SK-N-SH (cell line): ENCODE measurements around the gene GPRIN3. TPM values are rescaled to one million over a fixed set of nuclear protein-coding genes. Genes with fewer than 3 reads are reported as not detected.

ENCODE experiments used
- CTCF ChIA-PET: fragments of 300-600, 350-600 bp; formaldehyde crosslinking; extraction: SDS; loops from one replicate; lab custom pipeline; 2021; lab: Yijun Ruan, JAX
- POLR2A ChIA-PET: fragments of 350-600 bp; sonication (Branson Sonifier 250); formaldehyde crosslinking; extraction: SDS; loops from one replicate; lab custom pipeline; 2020; ENCODE audit warnings: antibody characterized with exemption, inconsistent platforms; lab: Yijun Ruan, JAX
- DNase-seq: peaks from one replicate; pipeline ENCODE4 v3.0.0; 2012
- H2AFZ ChIP-seq: fragments of 200-600 bp; sonication (generic); 2 replicates; pipeline ENCODE4 v1.8.1; 2016; ENCODE audit warnings: antibody characterized with exemption, mild to moderate bottlenecking, low read depth
- H3F3A ChIP-seq: fragments of 200-600 bp; sonication (generic); replicated peaks from 2 replicates; pipeline ENCODE3; 2016; ENCODE audit warnings: antibody characterized with exemption, mild to moderate bottlenecking; ENCODE audit not compliant: insufficient read depth
- H3K27ac ChIP-seq, 2 experiments: fragments of 200-500 bp in 1 of 2; fragments of 200-600 bp in 1 of 2; sonication (Bioruptor generic) in 1 of 2; sonication (generic), shearing (Covaris generic) in 1 of 2; 2 replicates each; pipeline versions ENCODE4 v1.5.1 to v1.6.1; 2014 to 2016; ENCODE audit warnings: low read depth in 2 of 2, inconsistent platforms in 1 of 2, low read length in 1 of 2, mild to moderate bottlenecking in 1 of 2, mixed read lengths in 1 of 2
- H3K27me3 ChIP-seq: fragments of 200-600 bp; sonication (generic), shearing (Covaris generic); 2 replicates; pipeline ENCODE4 v1.6.1; 2016; ENCODE audit warnings: mixed run types; ENCODE audit not compliant: insufficient read depth
- H3K36me3 ChIP-seq, 2 experiments: fragments of 200-500 bp in 1 of 2; fragments of 200-600 bp in 1 of 2; sonication (Bioruptor generic) in 1 of 2; sonication (generic) in 1 of 2; replicated peaks in 1 of 2; 2 replicates each; pipeline versions ENCODE3 to v1.5.1; 2014 to 2016; ENCODE audit warnings: low read length in 1 of 2, mild to moderate bottlenecking in 1 of 2; ENCODE audit not compliant: insufficient read depth in 2 of 2, control insufficient read depth in 1 of 2
- H3K4me1 ChIP-seq, 2 experiments: fragments of 200-500 bp in 1 of 2; fragments of 200-600 bp in 1 of 2; sonication (Bioruptor generic) in 1 of 2; sonication (generic), shearing (Covaris generic) in 1 of 2; 2 replicates each; pipeline versions ENCODE4 v1.5.1 to v1.6.1; 2014 to 2016; ENCODE audit warnings: low read depth in 1 of 2, low read length in 1 of 2, mixed run types in 1 of 2; ENCODE audit not compliant: insufficient read depth in 2 of 2, control insufficient read depth in 1 of 2
- H3K4me2 ChIP-seq: fragments of 200-600 bp; sonication (generic), shearing (Covaris generic); 2 replicates; pipeline ENCODE4 v1.6.1; 2017; ENCODE audit warnings: mixed run types
- H3K4me3 ChIP-seq, 2 experiments: fragments of 200-500 bp in 1 of 2; fragments of 200-600 bp in 1 of 2; sonication (Bioruptor generic) in 1 of 2; sonication (generic), shearing (Covaris generic) in 1 of 2; 2 replicates each; pipeline versions ENCODE4 v1.5.1 to v1.8.1; 2014 to 2016; ENCODE audit warnings: low read depth in 2 of 2, inconsistent platforms in 1 of 2, low read length in 1 of 2, mild to moderate bottlenecking in 1 of 2, mixed read lengths in 1 of 2, moderate library complexity in 1 of 2
- H3K79me2 ChIP-seq: fragments of 200-600 bp; sonication (generic); 2 replicates; pipeline ENCODE4 v1.8.1; 2017; ENCODE audit warnings: mild to moderate bottlenecking; ENCODE audit not compliant: insufficient read depth
- H3K9ac ChIP-seq: fragments of 200-600 bp; sonication (generic); 2 replicates; pipeline ENCODE4 v1.6.1; 2017; ENCODE audit warnings: mixed run types
- H3K9me2 ChIP-seq: fragments of 200-600 bp; sonication (generic); 2 replicates; pipeline ENCODE4 v1.6.1; 2017; ENCODE audit warnings: mixed run types
- H3K9me3 ChIP-seq: fragments of 200-600 bp; sonication (generic); 2 replicates; pipeline ENCODE4 v1.6.1; 2017; ENCODE audit warnings: mixed run types, mild to moderate bottlenecking, moderate library complexity
- H4K20me1 ChIP-seq: fragments of 200-600 bp; sonication (generic); 2 replicates; pipeline ENCODE4 v1.6.1; 2017; ENCODE audit warnings: mild to moderate bottlenecking, mixed run types; ENCODE audit not compliant: insufficient read depth
- CHD2 ChIP-seq: fragments of 150-350 bp; IDR thresholded peaks from 2 replicates; pipeline ENCODE4 v1.6.1; 2018; ENCODE audit warnings: low read length; ENCODE audit not compliant: partially characterized antibody
- ELF1 ChIP-seq: IDR thresholded peaks from 2 replicates; pipeline ENCODE4 v1.4.0; 2012
- EP300 ChIP-seq, 2 experiments: IDR thresholded peaks; 2 replicates each; pipeline versions ENCODE4 v1.4.0 to v1.6.1; 2012; ENCODE audit warnings: borderline replicate concordance in 1 of 2, low read depth in 1 of 2, low read length in 1 of 2
- EZH2phosphoT487 ChIP-seq: fragments of 200-600 bp; sonication (generic); IDR thresholded peaks from 2 replicates; pipeline ENCODE4 v1.6.1; 2017; ENCODE audit warnings: low read depth, mixed run types, mild to moderate bottlenecking, antibody characterized with exemption, moderate library complexity, borderline replicate concordance
- FOXJ3 ChIP-seq: sonication (generic); formaldehyde crosslinking; IDR thresholded peaks from 2 replicates; pipeline ENCODE4 v1.5.1; 2020; ENCODE audit warnings: mild to moderate bottlenecking, missing genetic modification reagents
- FOXM1 ChIP-seq: IDR thresholded peaks from 2 replicates; pipeline ENCODE4 v1.4.0; 2012; ENCODE audit warnings: low read depth, mild to moderate bottlenecking
- GABPA ChIP-seq: IDR thresholded peaks from 2 replicates; pipeline ENCODE4 v1.4.0; 2012; ENCODE audit warnings: low read depth, mild to moderate bottlenecking
- JUND ChIP-seq: IDR thresholded peaks from 2 replicates; pipeline ENCODE4 v1.4.0; 2012
- NFIC ChIP-seq: IDR thresholded peaks from 2 replicates; pipeline ENCODE4 v1.4.0; 2012; ENCODE audit warnings: borderline replicate concordance
- NRF1 ChIP-seq: IDR thresholded peaks from 2 replicates; pipeline ENCODE4 v1.6.1; 2012; ENCODE audit warnings: low read depth, mild to moderate bottlenecking, low read length
- RXRA ChIP-seq: IDR thresholded peaks from 2 replicates; pipeline ENCODE4 v1.4.0; 2012; ENCODE audit warnings: low read depth, mild to moderate bottlenecking, borderline replicate concordance
- SMC3 ChIP-seq: IDR thresholded peaks from 2 replicates; pipeline ENCODE4 v1.6.1; 2012; ENCODE audit warnings: low read depth, low read length, improper control_type of control experiment
- TAF1 ChIP-seq: IDR thresholded peaks from 2 replicates; pipeline ENCODE4 v1.6.1; 2012; ENCODE audit warnings: low read depth, mild to moderate bottlenecking, low read length, moderate library complexity, borderline replicate concordance
- TCF12 ChIP-seq: IDR thresholded peaks from 2 replicates; pipeline ENCODE4 v1.4.0; 2012
- TEAD4 ChIP-seq: IDR thresholded peaks from 2 replicates; pipeline ENCODE4 v1.4.0; 2012; ENCODE audit warnings: mild to moderate bottlenecking, borderline replicate concordance; ENCODE audit not compliant: insufficient read depth
- YY1 ChIP-seq: IDR thresholded peaks from 2 replicates; pipeline ENCODE4 v1.4.0; 2012; ENCODE audit warnings: low read depth, mild to moderate bottlenecking
- WGBS: methylation state at CpG from one replicate; pipeline ENCODE4 v1.1.6; 2017; ENCODE audit warnings: low lambda C conversion rate; 5-methylcytosine and 5-hydroxymethylcytosine counted together
- polyA plus RNA-seq, 3 experiments: library from polyadenylated mRNA; depleted of rRNA; stranded (reverse); fragments of >200 nt; gene quantifications; 2 replicates each; pipeline ENCODE4 v1.2.3, GENCODE V29; 2012
- TF ChIP-seq, protein P1 (sequence below): fragments of 150-350 bp; IDR thresholded peaks from 2 replicates; pipeline ENCODE4 v1.6.1; 2017; ENCODE audit warnings: antibody characterized with exemption, low read length, low read depth, borderline replicate concordance
- TF ChIP-seq, protein P2 (sequence below): IDR thresholded peaks from 2 replicates; pipeline ENCODE4; 2012
- TF ChIP-seq, protein P3 (sequence below): fragments of 150-350 bp; IDR thresholded peaks from 2 replicates; pipeline ENCODE4 v1.6.1; 2016; ENCODE audit warnings: mild to moderate bottlenecking, low read depth, low read length
- TF ChIP-seq, protein P4 (sequence below): fragments of 200-600 bp; sonication (generic); IDR thresholded peaks from 2 replicates; pipeline ENCODE4 v1.6.1; 2017; ENCODE audit warnings: antibody characterized with exemption, mild to moderate bottlenecking, moderate library complexity
- TF ChIP-seq, protein P5 (sequence below): IDR thresholded peaks from 2 replicates; pipeline ENCODE4 v1.4.0; 2012; ENCODE audit warnings: low read depth

The GPRIN3 gene
- polyA plus RNA-seq, 1 of the 3 experiments (the other 2 are of a cell fraction), result not detected

DNA sequence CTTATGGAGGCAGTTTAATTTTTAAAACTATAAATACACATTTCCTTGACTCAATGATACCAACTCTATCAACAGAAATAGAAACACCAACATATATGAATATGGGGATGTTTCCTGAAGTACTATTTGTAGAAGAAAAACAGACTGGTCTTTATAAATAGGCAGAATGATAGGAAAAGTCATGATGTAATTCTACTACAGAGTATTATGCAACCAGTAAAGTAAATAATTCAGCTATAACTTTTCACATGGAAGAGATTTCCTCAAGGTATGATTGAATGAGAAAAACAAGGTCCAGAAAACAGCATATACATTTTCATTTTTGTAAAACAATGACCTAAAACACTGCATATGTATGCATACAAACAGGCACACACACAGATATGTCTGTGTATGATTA lies 56.2 kb downstream of the GPRIN3 start (continued):
- TF ChIP-seq, protein P1, sequence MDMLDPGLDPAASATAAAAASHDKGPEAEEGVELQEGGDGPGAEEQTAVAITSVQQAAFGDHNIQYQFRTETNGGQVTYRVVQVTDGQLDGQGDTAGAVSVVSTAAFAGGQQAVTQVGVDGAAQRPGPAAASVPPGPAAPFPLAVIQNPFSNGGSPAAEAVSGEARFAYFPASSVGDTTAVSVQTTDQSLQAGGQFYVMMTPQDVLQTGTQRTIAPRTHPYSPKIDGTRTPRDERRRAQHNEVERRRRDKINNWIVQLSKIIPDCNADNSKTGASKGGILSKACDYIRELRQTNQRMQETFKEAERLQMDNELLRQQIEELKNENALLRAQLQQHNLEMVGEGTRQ, result no peak

DNA sequence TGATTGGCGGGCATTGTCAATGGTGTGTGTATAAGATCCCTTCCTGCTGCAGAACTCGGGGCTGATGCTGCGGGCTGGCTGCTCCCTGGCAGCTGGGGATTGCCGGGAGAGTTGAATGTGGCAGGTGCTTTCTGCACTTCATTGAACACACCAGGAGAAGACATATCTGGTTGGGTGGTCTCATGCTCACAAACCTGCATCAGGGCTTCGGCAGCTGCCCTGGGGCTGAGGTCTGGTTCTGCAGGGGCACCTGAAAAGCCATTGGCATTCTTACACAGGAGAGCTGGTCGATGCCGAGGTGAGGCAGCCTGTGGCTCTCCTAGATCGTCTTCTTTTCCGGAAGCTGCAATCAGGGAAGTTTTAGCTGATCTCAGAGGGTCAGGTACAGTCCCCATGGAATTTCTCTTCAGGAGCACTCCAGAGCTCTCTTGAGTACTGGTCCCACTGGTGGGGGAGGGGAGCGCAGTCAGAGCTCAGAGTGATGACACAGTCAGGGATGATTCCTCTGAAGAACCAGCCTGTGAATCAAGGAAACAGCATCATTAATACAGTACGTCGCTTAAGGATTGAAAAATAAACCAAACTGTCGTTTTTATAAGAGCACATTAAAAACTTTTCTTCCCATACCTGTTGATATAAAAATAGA lies 57.8 kb downstream of the GPRIN3 start:
- POLR2A ChIA-PET, result no interaction called here
- CTCF ChIA-PET, result interaction anchor here (0.7 to 5.1 kb wide), 2 partner anchors 24 to 26 kb away, joined by 4 to 26 read pairs; no protein-coding TSS in a partner anchor

More for the DNA sequence above, 57.8 kb downstream of the GPRIN3 start:
- no peak overlapping the region for H3K9ac ChIP-seq
- no peaks in the 10 kb centered on the region for H3K9me2 ChIP-seq
- no peak overlapping the region for H3K4me3 ChIP-seq
- no peaks in the 10 kb centered on the region for H3K27me3 ChIP-seq
- H4K20me1 ChIP-seq, result no peaks in the 10 kb centered on the region
- H3K79me2 ChIP-seq, result no peaks in the 10 kb centered on the region
- no peak overlapping the region for H3K4me2 ChIP-seq
- DNase-seq, result no peak
- TF ChIP-seq JUND, result no peak
- TF ChIP-seq EZH2phosphoT487, result no peak
- TF ChIP-seq, protein P2, sequence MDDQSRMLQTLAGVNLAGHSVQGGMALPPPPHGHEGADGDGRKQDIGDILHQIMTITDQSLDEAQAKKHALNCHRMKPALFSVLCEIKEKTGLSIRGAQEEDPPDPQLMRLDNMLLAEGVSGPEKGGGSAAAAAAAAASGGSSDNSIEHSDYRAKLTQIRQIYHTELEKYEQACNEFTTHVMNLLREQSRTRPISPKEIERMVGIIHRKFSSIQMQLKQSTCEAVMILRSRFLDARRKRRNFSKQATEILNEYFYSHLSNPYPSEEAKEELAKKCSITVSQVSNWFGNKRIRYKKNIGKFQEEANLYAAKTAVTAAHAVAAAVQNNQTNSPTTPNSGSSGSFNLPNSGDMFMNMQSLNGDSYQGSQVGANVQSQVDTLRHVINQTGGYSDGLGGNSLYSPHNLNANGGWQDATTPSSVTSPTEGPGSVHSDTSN, result no peak
- no peak for TF ChIP-seq ELF1
- TF ChIP-seq, protein P3, sequence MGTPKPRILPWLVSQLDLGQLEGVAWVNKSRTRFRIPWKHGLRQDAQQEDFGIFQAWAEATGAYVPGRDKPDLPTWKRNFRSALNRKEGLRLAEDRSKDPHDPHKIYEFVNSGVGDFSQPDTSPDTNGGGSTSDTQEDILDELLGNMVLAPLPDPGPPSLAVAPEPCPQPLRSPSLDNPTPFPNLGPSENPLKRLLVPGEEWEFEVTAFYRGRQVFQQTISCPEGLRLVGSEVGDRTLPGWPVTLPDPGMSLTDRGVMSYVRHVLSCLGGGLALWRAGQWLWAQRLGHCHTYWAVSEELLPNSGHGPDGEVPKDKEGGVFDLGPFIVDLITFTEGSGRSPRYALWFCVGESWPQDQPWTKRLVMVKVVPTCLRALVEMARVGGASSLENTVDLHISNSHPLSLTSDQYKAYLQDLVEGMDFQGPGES, result no peak
- TF ChIP-seq NRF1, result no peak
- no peak for TF ChIP-seq NFIC
- TF ChIP-seq FOXM1, result no peak
- TF ChIP-seq, protein P4, sequence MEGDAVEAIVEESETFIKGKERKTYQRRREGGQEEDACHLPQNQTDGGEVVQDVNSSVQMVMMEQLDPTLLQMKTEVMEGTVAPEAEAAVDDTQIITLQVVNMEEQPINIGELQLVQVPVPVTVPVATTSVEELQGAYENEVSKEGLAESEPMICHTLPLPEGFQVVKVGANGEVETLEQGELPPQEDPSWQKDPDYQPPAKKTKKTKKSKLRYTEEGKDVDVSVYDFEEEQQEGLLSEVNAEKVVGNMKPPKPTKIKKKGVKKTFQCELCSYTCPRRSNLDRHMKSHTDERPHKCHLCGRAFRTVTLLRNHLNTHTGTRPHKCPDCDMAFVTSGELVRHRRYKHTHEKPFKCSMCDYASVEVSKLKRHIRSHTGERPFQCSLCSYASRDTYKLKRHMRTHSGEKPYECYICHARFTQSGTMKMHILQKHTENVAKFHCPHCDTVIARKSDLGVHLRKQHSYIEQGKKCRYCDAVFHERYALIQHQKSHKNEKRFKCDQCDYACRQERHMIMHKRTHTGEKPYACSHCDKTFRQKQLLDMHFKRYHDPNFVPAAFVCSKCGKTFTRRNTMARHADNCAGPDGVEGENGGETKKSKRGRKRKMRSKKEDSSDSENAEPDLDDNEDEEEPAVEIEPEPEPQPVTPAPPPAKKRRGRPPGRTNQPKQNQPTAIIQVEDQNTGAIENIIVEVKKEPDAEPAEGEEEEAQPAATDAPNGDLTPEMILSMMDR, result no peak
- no peak for TF ChIP-seq EP300 (IDR thresholded peaks at IDR 0.05; ENCODE audit: borderline replicate concordance in 1 of 2, low read depth in 1 of 2, low read length in 1 of 2)
- TF ChIP-seq, protein P5, sequence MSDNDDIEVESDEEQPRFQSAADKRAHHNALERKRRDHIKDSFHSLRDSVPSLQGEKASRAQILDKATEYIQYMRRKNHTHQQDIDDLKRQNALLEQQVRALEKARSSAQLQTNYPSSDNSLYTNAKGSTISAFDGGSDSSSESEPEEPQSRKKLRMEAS, result no peak
- TF ChIP-seq GABPA, result no peak
- TF ChIP-seq TEAD4, result no peak
- TF ChIP-seq CHD2, result no peak
- TF ChIP-seq TAF1, result no peak
- TF ChIP-seq FOXJ3 (CRISPR knock-in tag), result no peak
- TF ChIP-seq RXRA, result no peak
- TF ChIP-seq SMC3, result no peak
- TF ChIP-seq TCF12, result no peak
- TF ChIP-seq YY1, result no peak
- H3F3A ChIP-seq, result no peaks in the 10 kb centered on the region
- H3K9me3 ChIP-seq, result no peaks in the 10 kb centered on the region
- no peak overlapping the region for H3K27ac ChIP-seq
- H2AFZ ChIP-seq, result no peak overlapping the region
- no peaks in the 10 kb centered on the region for H3K4me1 ChIP-seq
- WGBS, result 79% methylated on average over 11 of the region's 13 CpGs
- H3K36me3 ChIP-seq, result no peaks in the 10 kb centered on the region
